Spleen (tissue), 11 donors: ENCODE measurements around the gene SGSH. TPM values are rescaled to one million over a fixed set of nuclear protein-coding genes. Genes with fewer than 3 reads are reported as not detected.

ENCODE experiments used
- DNase-seq: peaks from one replicate; pipeline ENCODE4 v3.0.0-alpha.2; 2020
- H3K27ac ChIP-seq, 8 donors: fragments of 200-600 bp; sonication (generic) in 7 of 8; 1 replicate in 4 of 8; 2 replicates in 4 of 8; pipeline versions ENCODE4 v1.5.0 to v1.8.0; 2016 to 2021; ENCODE audit warnings: inconsistent platforms in 4 of 8, mild to moderate bottlenecking in 4 of 8, moderate library complexity in 1 of 8
- H3K27me3 ChIP-seq, 7 donors: fragments of 200-600 bp; sonication (generic) in 6 of 7; replicated peaks in 1 of 7; 1 replicate in 4 of 7; 2 replicates in 3 of 7; pipeline versions ENCODE4 v1.5.0 to v1.8.0; 2016 to 2021; ENCODE audit warnings: inconsistent platforms in 3 of 7, mild to moderate bottlenecking in 1 of 7
- H3K36me3 ChIP-seq, 6 donors: fragments of 200-600 bp; sonication (generic) in 5 of 6; 1 replicate in 4 of 6; 2 replicates in 2 of 6; pipeline versions ENCODE4 v1.5.0 to v1.8.0; 2016 to 2021; ENCODE audit warnings: inconsistent platforms in 2 of 6
- H3K4me1 ChIP-seq, 6 donors: fragments of 200-600 bp; sonication (generic) in 5 of 6; 1 replicate in 3 of 6; 2 replicates in 3 of 6; pipeline versions ENCODE4 v1.5.0 to v1.8.0; 2016 to 2021; ENCODE audit warnings: inconsistent platforms in 3 of 6
- H3K4me3 ChIP-seq, 8 donors: fragments of 200-600 bp; sonication (generic) in 7 of 8; 1 replicate in 4 of 8; 2 replicates in 4 of 8; pipeline versions ENCODE4 v1.5.0 to v1.8.0; 2016 to 2021; ENCODE audit warnings: inconsistent platforms in 4 of 8, mild to moderate bottlenecking in 4 of 8, moderate library complexity in 2 of 8
- H3K9me3 ChIP-seq, 8 donors: fragments of 200-600 bp; sonication (generic) in 7 of 8; 1 replicate in 4 of 8; 2 replicates in 4 of 8; pipeline versions ENCODE4 v1.5.0 to v1.8.0; 2016 to 2021; ENCODE audit warnings: inconsistent platforms in 4 of 8
- POLR2A ChIP-seq, 3 donors: fragments of 450-650 bp; IDR thresholded peaks; one replicate each; pipeline ENCODE4 v1.5.1; 2017; ENCODE audit warnings: antibody characterized with exemption in 3 of 3, mild to moderate bottlenecking in 1 of 3
- POLR2AphosphoS5 ChIP-seq, 3 donors: sonication (generic); formaldehyde crosslinking; IDR thresholded peaks; one replicate each; pipeline ENCODE4 v1.5.1; 2017; ENCODE audit warnings: antibody characterized with exemption in 3 of 3
- WGBS, 5 donors: extraction: QIAGEN DNeasy Blood & Tissue Kit in 3 of 5; methylation state at CpG; one replicate each; pipeline versions ENCODE4 v1.1.5 to v1.1.7; 2013 to 2018; 5-methylcytosine and 5-hydroxymethylcytosine counted together
- intact Hi-C: fragments of 100-400 bp; cut with DNase I; formaldehyde crosslinking; loops from one replicate; pipeline ENCODE4 v1.15.0; 2023; ENCODE audit warnings: low total_unique reads
- polyA plus RNA-seq, 3 donors: library from polyadenylated mRNA; stranded (reverse); fragments of 200-250 nt; gene quantifications; one replicate each; pipeline ENCODE4 v1.2.1, GENCODE V29; 2013
- total RNA-seq, 7 donors: library from RNA; depleted of rRNA in 3 of 7; stranded (reverse); fragments of >200 nt in 3 of 7; fragmentation: NEBNext Ultra II Directional in 4 of 7; extraction: Animal tissue kit (Norgen Biotek cat#: 25700) in 4 of 7; gene quantifications; one replicate each; pipeline versions ENCODE4 v1.1.0 to v1.2.1, GENCODE V29; 2016 to 2021
- TF ChIP-seq, protein P1 (sequence below), 11 experiments: fragments of 200-600 bp in 7 of 11; fragments of 450-650 bp in 4 of 11; sonication (generic) in 4 of 11; IDR thresholded peaks in 8 of 11; conservative IDR thresholded peaks in 3 of 11; 1 replicate in 7 of 11; 2 replicates in 4 of 11; pipeline versions ENCODE4 v1.4.0 to v1.8.0; 2016 to 2021; ENCODE audit warnings: antibody characterized with exemption in 11 of 11, inconsistent platforms in 4 of 11, mild to moderate bottlenecking in 1 of 11
- donor health status: healthy with polysubstance abuse.
- donor health status: DM: no; HTN: no; CAD: no; lungs with moderate emphysema.
- donor health status: DM: no; HTN: no; CAD: no.
- donor health status: Bipolar disorder and iron deficiency.
- donor health status: healthy.
- donor health status: DM: no; HTN: no; CAD: no.
- donor health status: DM: yes; HTN: yes; CAD: no.

Gene SGSH
- total and polyA plus RNA-seq, 10 donors: 23.6 to 137 (median 90.3) TPM

DNA sequence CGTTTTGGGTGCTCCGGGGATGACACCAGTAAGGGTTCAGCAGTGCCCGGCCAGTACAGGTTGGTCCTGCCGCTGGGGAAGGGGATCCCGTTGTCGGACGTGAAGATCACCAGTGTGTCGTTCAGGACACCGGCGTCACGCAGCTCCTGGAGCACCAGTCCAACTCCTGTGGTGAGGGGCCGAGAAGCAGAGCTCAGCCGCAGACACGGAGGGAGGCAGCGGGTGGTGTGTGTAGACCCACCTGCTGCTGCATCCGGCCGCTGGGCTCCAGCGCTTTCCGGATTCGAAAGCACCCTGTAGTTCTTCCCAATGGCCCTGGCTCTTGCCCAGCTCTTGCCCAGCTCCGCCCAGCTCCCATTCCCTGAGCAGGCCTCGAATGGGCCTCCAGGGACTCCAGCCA is 8.0 kb downstream of the SGSH start:
- peak overlapping the region in 1 of 8 donors; percentile 60 for H3K27ac ChIP-seq
- no peak for DNase-seq
- H3K9me3 ChIP-seq: no peaks in the 10 kb centered on the region
- H3K4me3 ChIP-seq: no peak overlapping the region
- TF ChIP-seq, protein P1, sequence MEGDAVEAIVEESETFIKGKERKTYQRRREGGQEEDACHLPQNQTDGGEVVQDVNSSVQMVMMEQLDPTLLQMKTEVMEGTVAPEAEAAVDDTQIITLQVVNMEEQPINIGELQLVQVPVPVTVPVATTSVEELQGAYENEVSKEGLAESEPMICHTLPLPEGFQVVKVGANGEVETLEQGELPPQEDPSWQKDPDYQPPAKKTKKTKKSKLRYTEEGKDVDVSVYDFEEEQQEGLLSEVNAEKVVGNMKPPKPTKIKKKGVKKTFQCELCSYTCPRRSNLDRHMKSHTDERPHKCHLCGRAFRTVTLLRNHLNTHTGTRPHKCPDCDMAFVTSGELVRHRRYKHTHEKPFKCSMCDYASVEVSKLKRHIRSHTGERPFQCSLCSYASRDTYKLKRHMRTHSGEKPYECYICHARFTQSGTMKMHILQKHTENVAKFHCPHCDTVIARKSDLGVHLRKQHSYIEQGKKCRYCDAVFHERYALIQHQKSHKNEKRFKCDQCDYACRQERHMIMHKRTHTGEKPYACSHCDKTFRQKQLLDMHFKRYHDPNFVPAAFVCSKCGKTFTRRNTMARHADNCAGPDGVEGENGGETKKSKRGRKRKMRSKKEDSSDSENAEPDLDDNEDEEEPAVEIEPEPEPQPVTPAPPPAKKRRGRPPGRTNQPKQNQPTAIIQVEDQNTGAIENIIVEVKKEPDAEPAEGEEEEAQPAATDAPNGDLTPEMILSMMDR (IDR thresholded peaks at IDR 0.05 in 8 of 11, conservative IDR thresholded peaks at IDR 0.05 in 3 of 11): no peak
- TF ChIP-seq POLR2A (IDR thresholded peaks at IDR 0.05): no peak
- TF ChIP-seq POLR2AphosphoS5 (IDR thresholded peaks at IDR 0.05): peak in 2 of 3 donors; percentile 32 to 60
- H3K27me3 ChIP-seq: no peaks in the 10 kb centered on the region
- WGBS, 5 donors: 88 to 95% (median 92%) methylated on average over 14 to 22 of the region's 22 CpGs
- peaks cover 0 to 42% (median 10%) of the 10 kb centered on the region in 6 donors for H3K4me1 ChIP-seq
- intact Hi-C loops: no loop called here
- H3K36me3 ChIP-seq: peaks cover 0 to 99% (median 84%) of the 10 kb centered on the region in 6 donors

DNA sequence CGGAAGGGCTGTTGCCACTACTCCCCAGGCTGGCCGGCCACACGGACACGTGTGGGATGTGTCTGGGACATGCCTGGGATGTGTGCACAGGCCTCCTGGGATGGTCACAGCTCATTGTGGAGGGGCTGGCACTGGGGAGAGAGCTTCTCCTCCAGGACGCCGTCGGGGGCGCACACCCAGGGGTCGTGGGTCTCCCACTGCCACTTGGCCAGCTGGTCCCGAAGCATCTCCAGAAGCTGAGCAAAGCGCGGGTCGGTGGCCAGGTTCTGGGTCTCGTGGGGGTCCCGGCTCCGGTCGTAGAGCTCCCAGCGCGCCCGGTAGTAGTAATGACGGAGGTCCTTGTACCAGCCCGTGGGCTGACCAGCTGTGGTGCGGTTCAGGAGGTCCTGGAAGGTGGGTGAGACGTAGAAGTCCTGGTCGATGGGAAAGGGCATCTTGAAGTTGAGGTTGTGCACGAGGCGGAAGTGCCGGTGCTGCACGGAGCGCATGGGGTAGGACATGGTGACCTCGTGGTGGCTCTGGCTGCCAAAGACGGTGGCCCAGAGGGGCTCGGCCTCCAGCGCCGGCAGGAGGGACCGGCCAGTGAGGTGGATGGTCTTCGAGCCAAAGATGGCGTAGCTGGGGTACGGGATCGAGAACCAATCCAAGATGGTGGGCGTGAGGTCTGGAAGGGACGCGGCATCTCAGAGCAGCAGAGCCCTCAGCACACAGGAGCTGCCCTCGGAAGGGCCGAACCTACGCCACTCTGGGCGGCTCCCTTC is 9.6 kb downstream of the SGSH start:
- Histone ChIP-seq H3K27ac (no peak overlapping the region), H3K4me3 (no peak overlapping the region), H3K27me3 (no peaks in the 10 kb centered on the region), H3K36me3 (peaks cover 0 to 99% (median 69%) of the 10 kb centered on the region in 6 donors), H3K4me1 (peaks cover 0 to 41% (median 10%) of the 10 kb centered on the region in 6 donors), H3K9me3 (no peaks in the 10 kb centered on the region)
- WGBS, 5 donors: 89 to 97% (median 94%) methylated on average over 45 to 47 of the region's 47 CpGs
- intact Hi-C loops: no loop called here
- TF ChIP-seq, protein P1 (IDR thresholded peaks at IDR 0.05 in 8 of 11, conservative IDR thresholded peaks at IDR 0.05 in 3 of 11): no peak
- peak; percentile 1 to 44 (median 6) for TF ChIP-seq POLR2AphosphoS5 (IDR thresholded peaks at IDR 0.05)
- DNase-seq: peak; percentile 74

DNA sequence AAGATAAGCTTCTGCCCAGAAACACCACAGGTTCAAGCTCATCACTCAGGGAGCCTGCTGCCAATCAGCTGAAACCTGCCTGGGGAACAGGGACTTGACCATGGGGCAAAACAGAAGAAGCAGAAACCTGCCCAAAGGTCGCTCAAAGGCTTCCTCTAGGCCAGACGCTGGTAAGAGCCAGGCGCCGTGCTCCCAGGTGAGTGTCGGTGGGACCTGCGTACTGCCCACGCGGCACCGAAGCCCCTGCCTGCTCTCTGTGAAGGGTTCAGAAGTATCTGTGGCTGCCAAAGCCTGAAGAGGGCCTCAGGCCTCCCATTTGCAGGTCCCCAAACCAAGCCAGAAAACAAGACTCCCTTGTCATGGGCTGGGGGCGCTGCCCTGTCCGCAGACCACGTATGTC is 10.4 kb downstream of the SGSH start:
- no peak for DNase-seq
- TF ChIP-seq, protein P1 (IDR thresholded peaks at IDR 0.05 in 8 of 11, conservative IDR thresholded peaks at IDR 0.05 in 3 of 11): no peak
- TF ChIP-seq POLR2A (IDR thresholded peaks at IDR 0.05): no peak
- no peak for TF ChIP-seq POLR2AphosphoS5 (IDR thresholded peaks at IDR 0.05)
- Histone ChIP-seq H3K9me3 (no peaks in the 10 kb centered on the region), H3K27ac (no peak overlapping the region), H3K4me3 (no peak overlapping the region), H3K27me3 (no peaks in the 10 kb centered on the region), H3K36me3 (peaks cover 0 to 91% (median 62%) of the 10 kb centered on the region in 6 donors), H3K4me1 (peaks cover 0 to 41% (median 10%) of the 10 kb centered on the region in 6 donors)
- WGBS, 5 donors: 85 to 95% (median 89%) methylated on average over 9 to 12 of the region's 12 CpGs
- intact Hi-C loops: no loop called here

DNA sequence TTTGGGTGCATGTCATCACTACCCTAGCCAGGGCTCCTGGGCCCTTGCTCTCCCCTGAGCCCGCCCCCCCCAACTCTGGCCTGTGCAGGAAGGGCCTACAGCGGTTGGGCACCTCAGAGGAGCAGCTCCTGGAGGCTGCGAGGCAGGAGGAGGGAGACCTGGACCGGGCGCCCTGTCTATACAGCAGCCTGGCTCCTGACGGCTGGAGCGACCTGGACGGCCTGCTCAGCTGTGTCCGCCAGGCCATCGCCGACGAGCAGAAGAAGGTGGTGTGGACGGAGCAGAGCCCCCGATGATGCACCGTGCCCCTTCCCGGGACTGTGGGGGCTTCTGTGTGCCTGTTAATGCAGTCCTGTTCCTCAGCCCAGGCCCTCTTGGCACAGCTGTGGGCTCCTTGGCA is 12.1 kb downstream of the SGSH start:
- Histone ChIP-seq H3K4me1 (peaks cover 0 to 25% (median 2%) of the 10 kb centered on the region in 6 donors), H3K9me3 (no peaks in the 10 kb centered on the region), H3K27me3 (no peaks in the 10 kb centered on the region), H3K36me3 (peaks cover 0 to 90% (median 45%) of the 10 kb centered on the region in 6 donors), H3K4me3 (no peak overlapping the region), H3K27ac (peak overlapping the region in 3 of 8 donors; percentile 14 to 50 (median 37))
- intact Hi-C loops: no loop called here
- WGBS, 5 donors: 94 to 98% (median 96%) methylated on average over 14 to 16 of the region's 16 CpGs
- peak; percentile 74 for DNase-seq
- TF ChIP-seq POLR2AphosphoS5 (IDR thresholded peaks at IDR 0.05): peak in 2 of 3 donors; percentile 39 to 63
- TF ChIP-seq POLR2A (IDR thresholded peaks at IDR 0.05): no peak
